ENCODE results near the gene PTPRN2.

PTPRN2 gene

GRCh38 chr7:158145370-158145769 is 442.3 kb downstream of the PTPRN2 start:
- no peak for DNase-seq

- no peak for DNase-seq
These were observed 444.2 kb downstream of the PTPRN2 start for GRCh38 chr7:158143196-158144120.

- DNase-seq: no peak
These were observed 445.0 kb downstream of the PTPRN2 start for GRCh38 chr7:158142657-158143056.

- no peak for DNase-seq
These were observed 445.7 kb downstream of the PTPRN2 start for GRCh38 chr7:158141806-158142518.

GRCh38 chr7:158141221-158141582 is 446.4 kb downstream of the PTPRN2 start:
- no peak for DNase-seq

- no peak for DNase-seq
These were observed 446.9 kb downstream of the PTPRN2 start for GRCh38 chr7:158140538-158141220.

- DNase-seq: no peak
These were observed 448.1 kb downstream of the PTPRN2 start for GRCh38 chr7:158139499-158139898.

GRCh38 chr7:158138329-158138597 is 449.4 kb downstream of the PTPRN2 start:
- DNase-seq: no peak

GRCh38 chr7:158137516-158138328 is 449.9 kb downstream of the PTPRN2 start:
- DNase-seq: no peak

- no peak for DNase-seq
These were observed 451.7 kb downstream of the PTPRN2 start for GRCh38 chr7:158135931-158136330.

GRCh38 chr7:158134824-158135223 is 452.8 kb downstream of the PTPRN2 start:
- no peak for DNase-seq

GRCh38 chr7:158133515-158134271 is 453.9 kb downstream of the PTPRN2 start:
- DNase-seq: no peak

GRCh38 chr7:158133057-158133456 is 454.6 kb downstream of the PTPRN2 start:
- no peak for DNase-seq

- DNase-seq: no peak
These were observed 457.6 kb downstream of the PTPRN2 start for GRCh38 chr7:158130023-158130409.

GRCh38 chr7:158129037-158130022 is 458.3 kb downstream of the PTPRN2 start:
- DNase-seq: no peak

- DNase-seq: no peak
These were observed 459.1 kb downstream of the PTPRN2 start for GRCh38 chr7:158128572-158128971.

GRCh38 chr7:158127241-158127640 is 460.4 kb downstream of the PTPRN2 start:
- no peak for DNase-seq

GRCh38 chr7:158126661-158127060 is 461.0 kb downstream of the PTPRN2 start:
- no peak for DNase-seq

- no peak for DNase-seq
These were observed 461.9 kb downstream of the PTPRN2 start for GRCh38 chr7:158125721-158126120.

GRCh38 chr7:158125091-158125490 is 462.5 kb downstream of the PTPRN2 start:
- no peak for DNase-seq

- DNase-seq: no peak
These were observed 462.9 kb downstream of the PTPRN2 start for GRCh38 chr7:158124671-158125079.
